T-helper 9 cell (primary cell): ENCODE results near the gene ADAMTS6.

Experiments
- DNase-seq: peaks from one replicate; pipeline ENCODE4 v3.0.0-alpha.2; 2020

Gene ADAMTS6

GRCh38 chr5:65133477-65134110 is 348.1 kb downstream of the ADAMTS6 start:
- no peak for DNase-seq

GRCh38 chr5:65132386-65132785 is 349.3 kb downstream of the ADAMTS6 start:
- DNase-seq = no peak

GRCh38 chr5:65128226-65128625 is 353.5 kb downstream of the ADAMTS6 start:
- no peak for DNase-seq

GRCh38 chr5:65127161-65127901 is 354.4 kb downstream of the ADAMTS6 start:
- DNase-seq = no peak

GRCh38 chr5:65126542-65127069 is 355.1 kb downstream of the ADAMTS6 start:
- no peak for DNase-seq

GRCh38 chr5:65125591-65126541 is 355.9 kb downstream of the ADAMTS6 start:
- no peak for DNase-seq

GRCh38 chr5:65121880-65122436 is 359.8 kb downstream of the ADAMTS6 start:
- DNase-seq = no peak

- no peak for DNase-seq
Measured at GRCh38 chr5:65120371-65120967, 361.3 kb downstream of the ADAMTS6 start.

GRCh38 chr5:65117525-65117924 is 364.2 kb downstream of the ADAMTS6 start:
- DNase-seq = no peak

GRCh38 chr5:65113771-65114170 is 367.9 kb downstream of the ADAMTS6 start:
- DNase-seq = no peak

GRCh38 chr5:65111961-65112658 is 369.6 kb downstream of the ADAMTS6 start:
- DNase-seq = no peak

- DNase-seq = no peak
Measured at GRCh38 chr5:65108786-65109743, 372.7 kb downstream of the ADAMTS6 start.

GRCh38 chr5:65105301-65105700 is 376.4 kb downstream of the ADAMTS6 start:
- no peak for DNase-seq

- DNase-seq = no peak
Measured at GRCh38 chr5:65104831-65105230, 376.9 kb downstream of the ADAMTS6 start.

GRCh38 chr5:65103756-65104440 is 377.8 kb downstream of the ADAMTS6 start:
- DNase-seq = no peak

- peak; percentile 36 for DNase-seq
Measured at GRCh38 chr5:65102976-65103711, 378.6 kb downstream of the ADAMTS6 start.

GRCh38 chr5:65102371-65102975 is 379.2 kb downstream of the ADAMTS6 start:
- DNase-seq = no peak

GRCh38 chr5:65101632-65102100 is 380.1 kb downstream of the ADAMTS6 start:
- no peak for DNase-seq
